NB4 (cell line): ENCODE data around the gene ADGRB3.

Experiments
- DNase-seq: peaks from one replicate; pipeline ENCODE4 v3.0.0; 2010; ENCODE audit warnings: low read depth
- H3K4me3 ChIP-seq: one replicate; pipeline ENCODE4 v1.5.1; 2011; ENCODE audit warnings: mild to moderate bottlenecking, low read depth, low read length, moderate library complexity
- CTCF ChIP-seq: IDR thresholded peaks from one replicate; pipeline ENCODE4 v1.5.1; 2012; ENCODE audit warnings: low read depth, low read length
- MAX ChIP-seq: IDR thresholded peaks from 2 replicates; pipeline ENCODE4 v1.6.1; 2011; ENCODE audit warnings: low read depth, low read length
- MYC ChIP-seq: IDR thresholded peaks from 2 replicates; pipeline ENCODE4 v1.6.1; 2011; ENCODE audit warnings: low read depth, low read length
- POLR2A ChIP-seq: IDR thresholded peaks from 2 replicates; pipeline ENCODE4 v1.6.1; 2011; ENCODE audit warnings: mild to moderate bottlenecking; ENCODE audit not compliant: insufficient read length; ENCODE audit errors: extremely low read depth

ADGRB3 gene

GRCh38 chr6:69090132-69090531, 455.1 kb downstream of the ADGRB3 start:
- no peak overlapping the region for H3K4me3 ChIP-seq
- no peak for TF ChIP-seq POLR2A
- no peak for TF ChIP-seq CTCF
- TF ChIP-seq MYC: no peak
- TF ChIP-seq MAX: no peak
- no peak for DNase-seq

- H3K4me3 ChIP-seq: no peak overlapping the region
- DNase-seq: no peak
- TF ChIP-seq POLR2A (no peak), MAX (no peak), CTCF (no peak), MYC (no peak)
Measured at GRCh38 chr6:69096681-69097080, 461.6 kb downstream of the ADGRB3 start.

- DNase-seq: no peak
- TF ChIP-seq POLR2A: no peak
- TF ChIP-seq MAX: no peak
- TF ChIP-seq CTCF: no peak
- no peak for TF ChIP-seq MYC
- no peak overlapping the region for H3K4me3 ChIP-seq
Measured at GRCh38 chr6:69097948-69098347, 462.9 kb downstream of the ADGRB3 start.

GRCh38 chr6:69098910-69099309, 463.8 kb downstream of the ADGRB3 start:
- DNase-seq: peak; percentile 6
- H3K4me3 ChIP-seq: no peak overlapping the region
- TF ChIP-seq POLR2A (no peak), CTCF (peak; percentile 12), MAX (no peak)

- TF ChIP-seq POLR2A (no peak), CTCF (no peak), MAX (no peak), MYC (no peak)
- no peak for DNase-seq
- no peak overlapping the region for H3K4me3 ChIP-seq
Measured at GRCh38 chr6:69100772-69101171, 465.7 kb downstream of the ADGRB3 start.

- no peak for DNase-seq
- TF ChIP-seq CTCF: no peak
- no peak for TF ChIP-seq MYC
- TF ChIP-seq MAX: no peak
- no peak for TF ChIP-seq POLR2A
- no peak overlapping the region for H3K4me3 ChIP-seq
Measured at GRCh38 chr6:69102416-69102815, 467.3 kb downstream of the ADGRB3 start.
